Mesendoderm (in vitro differentiated cells): ENCODE data around the gene NTF3.

Source experiments
- DNase-seq: peaks from one replicate; pipeline ENCODE4 v3.0.0; 2013
- H2AK5ac ChIP-seq: 2 replicates; pipeline ENCODE4 v1.6.1; 2013; ENCODE audit warnings: low read length, inconsistent platforms
- H2BK120ac ChIP-seq: 2 replicates; pipeline ENCODE4 v1.6.1; 2013; ENCODE audit warnings: low read depth, mild to moderate bottlenecking, low read length, moderate library complexity, mixed read lengths
- H2BK15ac ChIP-seq: replicated peaks from 2 replicates; pipeline ENCODE4 v1.6.1; 2013; ENCODE audit warnings: low read depth, mild to moderate bottlenecking, moderate library complexity
- H2BK5ac ChIP-seq: 2 replicates; pipeline ENCODE4 v1.6.1; 2013; ENCODE audit warnings: low read length, inconsistent platforms
- H3K18ac ChIP-seq: 2 replicates; pipeline ENCODE4 v1.6.1; 2013; ENCODE audit warnings: mild to moderate bottlenecking, low read length, mixed read lengths
- H3K23ac ChIP-seq: one replicate; pipeline ENCODE4 v1.6.1; 2013; ENCODE audit warnings: low read length
- H3K27ac ChIP-seq: 2 replicates; pipeline ENCODE4 v1.5.1; 2013; ENCODE audit warnings: low read depth, mild to moderate bottlenecking, inconsistent platforms, low read length, moderate library complexity
- H3K27me3 ChIP-seq: 2 replicates; pipeline ENCODE4 v1.6.1; 2013; ENCODE audit warnings: low read length, control low read depth, mild to moderate bottlenecking, inconsistent platforms; ENCODE audit not compliant: insufficient read depth, poor library complexity
- H3K36me3 ChIP-seq: 2 replicates; pipeline ENCODE4 v1.6.1; 2013; ENCODE audit warnings: low read length, inconsistent platforms; ENCODE audit not compliant: control insufficient read depth, insufficient read depth
- H3K4ac ChIP-seq: one replicate; pipeline ENCODE4 v1.6.1; 2013; ENCODE audit warnings: low read depth, mild to moderate bottlenecking, low read length, moderate library complexity
- H3K4me1 ChIP-seq: 2 replicates; pipeline ENCODE4 v1.6.1; 2013; ENCODE audit warnings: low read depth, low read length, inconsistent platforms; ENCODE audit not compliant: control insufficient read depth
- H3K4me2 ChIP-seq: 2 replicates; pipeline ENCODE4 v1.6.1; 2013; ENCODE audit warnings: low read length
- H3K4me3 ChIP-seq: 2 replicates; pipeline ENCODE4 v1.5.1; 2013; ENCODE audit warnings: mild to moderate bottlenecking, low read length
- H3K56ac ChIP-seq: one replicate; pipeline ENCODE4 v1.6.1; 2013; ENCODE audit warnings: low read length
- H3K79me1 ChIP-seq: 2 replicates; pipeline ENCODE4 v1.6.1; 2013; ENCODE audit warnings: low read length, inconsistent platforms
- H3K79me2 ChIP-seq: 2 replicates; pipeline ENCODE4 v1.6.1; 2013; ENCODE audit warnings: mild to moderate bottlenecking, low read length; ENCODE audit not compliant: control insufficient read depth, insufficient read depth
- H3K9ac ChIP-seq: 2 replicates; pipeline ENCODE4 v1.6.1; 2013; ENCODE audit warnings: low read length, inconsistent platforms
- H4K5ac ChIP-seq: one replicate; pipeline ENCODE4 v1.6.1; 2013; ENCODE audit warnings: low read length
- H4K8ac ChIP-seq: one replicate; pipeline ENCODE4 v1.6.1; 2013; ENCODE audit warnings: low read depth, mild to moderate bottlenecking, control low read depth, low read length, moderate library complexity
- WGBS: extraction: QIAGEN DNeasy Blood & Tissue Kit; methylation state at CpG from one replicate; pipeline ENCODE4 v1.1.7; 2013; ENCODE audit warnings: low lambda C conversion rate, missing lambda C conversion rate; ENCODE audit not compliant: insufficient coverage; ENCODE audit errors: extremely low coverage; 5-methylcytosine and 5-hydroxymethylcytosine counted together

The NTF3 gene

GRCh38 chr12:5403411-5403810 lies 28.5 kb upstream of the NTF3 start:
- no peak overlapping the region for H4K5ac ChIP-seq
- no peak overlapping the region for H3K18ac ChIP-seq
- H3K27ac ChIP-seq = no peak overlapping the region
- H3K79me1 ChIP-seq = no peaks in the 10 kb centered on the region
- H2BK5ac ChIP-seq = no peak overlapping the region
- no peaks in the 10 kb centered on the region for H3K79me2 ChIP-seq
- DNase-seq = no peak
- H2AK5ac ChIP-seq = no peak overlapping the region
- H3K4me3 ChIP-seq = no peak overlapping the region
- H3K56ac ChIP-seq = no peak overlapping the region
- H3K4me1 ChIP-seq = no peaks in the 10 kb centered on the region
- H3K9ac ChIP-seq = no peak overlapping the region
- H3K4me2 ChIP-seq = no peak overlapping the region
- H4K8ac ChIP-seq = no peak overlapping the region
- H2BK120ac ChIP-seq = no peak overlapping the region
- WGBS = no CpG with 5 or more reads among the region's 3 CpGs
- no peaks in the 10 kb centered on the region for H3K36me3 ChIP-seq
- no peak overlapping the region for H3K23ac ChIP-seq
- H3K4ac ChIP-seq = no peak overlapping the region
- no peak overlapping the region for H2BK15ac ChIP-seq
- H3K27me3 ChIP-seq = no peaks in the 10 kb centered on the region

GRCh38 chr12:5407034-5407856 lies 24.7 kb upstream of the NTF3 start:
- Histone ChIP-seq H3K9ac (no peak overlapping the region), H2AK5ac (no peak overlapping the region), H3K79me2 (no peaks in the 10 kb centered on the region), H3K4ac (no peak overlapping the region), H3K79me1 (no peaks in the 10 kb centered on the region), H2BK15ac (no peak overlapping the region), H2BK5ac (no peak overlapping the region), H3K56ac (no peak overlapping the region), H3K27ac (no peak overlapping the region), H2BK120ac (no peak overlapping the region), H3K18ac (no peak overlapping the region), H4K5ac (no peak overlapping the region), H3K4me3 (no peak overlapping the region), H3K4me2 (no peak overlapping the region), H3K27me3 (no peaks in the 10 kb centered on the region), H4K8ac (no peak overlapping the region), H3K36me3 (no peaks in the 10 kb centered on the region), H3K4me1 (no peaks in the 10 kb centered on the region), H3K23ac (no peak overlapping the region)
- WGBS = no CpG with 5 or more reads among the region's 6 CpGs
- no peak for DNase-seq

DNA sequence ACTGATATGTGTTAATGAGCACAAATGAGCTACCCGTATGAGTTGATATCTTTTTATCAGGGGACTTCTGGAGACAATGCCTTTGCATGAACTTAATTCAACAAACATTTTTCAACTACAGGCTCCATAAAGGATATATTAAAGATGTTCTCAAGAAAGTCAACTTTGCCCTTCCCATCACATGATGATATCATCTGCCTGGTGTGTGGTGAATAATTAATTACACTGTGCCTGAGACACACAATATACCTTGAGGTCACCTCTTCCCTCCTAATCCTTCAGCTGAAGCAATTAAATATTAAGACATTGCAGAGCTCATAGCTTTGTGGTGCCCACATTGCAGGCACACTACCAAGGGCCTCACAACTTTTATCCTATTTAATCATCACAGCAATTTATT lies 22.3 kb upstream of the NTF3 start:
- Histone ChIP-seq H4K8ac (no peak overlapping the region), H3K4me2 (no peak overlapping the region), H3K4me1 (no peaks in the 10 kb centered on the region), H3K4ac (no peak overlapping the region), H2BK120ac (no peak overlapping the region), H3K27ac (no peak overlapping the region), H3K4me3 (no peak overlapping the region), H3K9ac (no peak overlapping the region), H2AK5ac (no peak overlapping the region), H3K23ac (no peak overlapping the region), H2BK5ac (no peak overlapping the region), H3K36me3 (no peaks in the 10 kb centered on the region), H3K27me3 (no peaks in the 10 kb centered on the region), H3K79me2 (no peaks in the 10 kb centered on the region), H3K79me1 (no peaks in the 10 kb centered on the region), H3K56ac (no peak overlapping the region), H3K18ac (no peak overlapping the region), H4K5ac (no peak overlapping the region), H2BK15ac (no peak overlapping the region)
- DNase-seq = no peak
- WGBS = no CpG with 5 or more reads among the region's 1 CpG

GRCh38 chr12:5416571-5416970 lies 15.3 kb upstream of the NTF3 start:
- H3K18ac ChIP-seq = no peak overlapping the region
- no peak overlapping the region for H2BK120ac ChIP-seq
- no peaks in the 10 kb centered on the region for H3K79me2 ChIP-seq
- no peak overlapping the region for H3K4ac ChIP-seq
- no peak overlapping the region for H2BK5ac ChIP-seq
- H3K4me1 ChIP-seq = no peaks in the 10 kb centered on the region
- no peak overlapping the region for H4K5ac ChIP-seq
- H3K4me3 ChIP-seq = no peak overlapping the region
- no peak overlapping the region for H3K56ac ChIP-seq
- H4K8ac ChIP-seq = no peak overlapping the region
- no peak overlapping the region for H3K27ac ChIP-seq
- no peak overlapping the region for H3K4me2 ChIP-seq
- H2AK5ac ChIP-seq = no peak overlapping the region
- H2BK15ac ChIP-seq = no peak overlapping the region
- H3K23ac ChIP-seq = no peak overlapping the region
- H3K79me1 ChIP-seq = no peaks in the 10 kb centered on the region
- DNase-seq = no peak
- H3K27me3 ChIP-seq = no peaks in the 10 kb centered on the region
- no peaks in the 10 kb centered on the region for H3K36me3 ChIP-seq
- no peak overlapping the region for H3K9ac ChIP-seq
- 100% methylated on average over 1 of the region's 1 CpG for WGBS

- no peak overlapping the region for H2BK120ac ChIP-seq
- H2BK15ac ChIP-seq = no peak overlapping the region
- H3K4me2 ChIP-seq = no peak overlapping the region
- DNase-seq = no peak
- H3K18ac ChIP-seq = no peak overlapping the region
- H3K56ac ChIP-seq = no peak overlapping the region
- no peak overlapping the region for H3K23ac ChIP-seq
- H3K36me3 ChIP-seq = no peaks in the 10 kb centered on the region
- H3K4ac ChIP-seq = no peak overlapping the region
- H3K4me3 ChIP-seq = no peak overlapping the region
- no peak overlapping the region for H2AK5ac ChIP-seq
- H3K79me2 ChIP-seq = no peaks in the 10 kb centered on the region
- no peak overlapping the region for H3K27ac ChIP-seq
- no peak overlapping the region for H3K9ac ChIP-seq
- no peak overlapping the region for H4K8ac ChIP-seq
- no peak overlapping the region for H4K5ac ChIP-seq
- H2BK5ac ChIP-seq = no peak overlapping the region
- no peaks in the 10 kb centered on the region for H3K79me1 ChIP-seq
- no peaks in the 10 kb centered on the region for H3K4me1 ChIP-seq
- H3K27me3 ChIP-seq = no peaks in the 10 kb centered on the region
These were observed 14.4 kb upstream of the NTF3 start for GRCh38 chr12:5417500-5417899.
